ENCODE results near the gene TRIM8. TPM values are rescaled to one million over a fixed set of nuclear protein-coding genes. Genes with fewer than 3 reads are reported as not detected.

The TRIM8 gene, protein sequence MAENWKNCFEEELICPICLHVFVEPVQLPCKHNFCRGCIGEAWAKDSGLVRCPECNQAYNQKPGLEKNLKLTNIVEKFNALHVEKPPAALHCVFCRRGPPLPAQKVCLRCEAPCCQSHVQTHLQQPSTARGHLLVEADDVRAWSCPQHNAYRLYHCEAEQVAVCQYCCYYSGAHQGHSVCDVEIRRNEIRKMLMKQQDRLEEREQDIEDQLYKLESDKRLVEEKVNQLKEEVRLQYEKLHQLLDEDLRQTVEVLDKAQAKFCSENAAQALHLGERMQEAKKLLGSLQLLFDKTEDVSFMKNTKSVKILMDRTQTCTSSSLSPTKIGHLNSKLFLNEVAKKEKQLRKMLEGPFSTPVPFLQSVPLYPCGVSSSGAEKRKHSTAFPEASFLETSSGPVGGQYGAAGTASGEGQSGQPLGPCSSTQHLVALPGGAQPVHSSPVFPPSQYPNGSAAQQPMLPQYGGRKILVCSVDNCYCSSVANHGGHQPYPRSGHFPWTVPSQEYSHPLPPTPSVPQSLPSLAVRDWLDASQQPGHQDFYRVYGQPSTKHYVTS
- total RNA-seq = 148 and 160 TPM in 2 replicates

DNA sequence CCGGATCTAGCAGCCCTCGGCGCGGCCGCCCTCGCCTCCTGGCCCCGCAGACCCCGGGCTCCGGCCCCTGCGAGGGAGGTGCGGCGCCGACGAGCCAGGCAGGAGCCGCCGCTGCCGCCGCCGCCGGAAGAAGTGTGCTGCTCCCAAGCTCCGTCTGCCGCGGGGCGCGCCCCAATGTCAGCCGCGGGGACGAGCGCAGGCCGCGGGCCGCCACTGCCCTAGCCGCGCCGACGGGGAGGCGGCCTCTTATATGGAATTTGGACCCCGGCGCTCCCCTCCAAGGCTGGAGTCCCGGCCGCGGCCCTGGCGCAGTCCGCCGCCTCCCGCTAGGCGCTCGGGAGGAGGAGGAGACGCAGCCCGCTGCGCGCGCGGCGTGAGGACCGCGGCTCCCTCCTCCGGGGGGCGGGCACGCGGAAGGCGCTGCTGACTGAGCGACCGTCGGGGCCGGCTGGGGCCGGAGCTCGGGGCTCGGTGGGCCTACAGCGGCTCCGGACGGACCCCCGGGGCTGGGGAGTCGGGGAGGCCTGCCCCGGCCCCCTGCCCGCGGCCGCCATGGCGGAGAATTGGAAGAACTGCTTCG, at the start of gene TRIM8:
Gene TRIM8 (plus strand): TSS at position 414 of the 580 bp plus-strand sequence. CDS start 139 bp downstream, at position 553.

Other genes starting within 250 kb of the TRIM8 start
- gene NFKB2, start 248.8 kb upstream of the TRIM8 start, total RNA-seq = 17.5 and 18.5 TPM in 2 replicates
- gene PSD, start 225.7 kb upstream of the TRIM8 start, total RNA-seq = 1.8 and 2.1 TPM in 2 replicates
- 5.7 and 6.9 TPM in 2 replicates for gene FBXL15, start 223.6 kb upstream of the TRIM8 start, total RNA-seq
- gene CUEDC2, start 211.9 kb upstream of the TRIM8 start, total RNA-seq = 48.1 and 51.6 TPM in 2 replicates
- not detected in 2 replicates for gene C10orf95, start 192.9 kb upstream of the TRIM8 start, total RNA-seq
- 102 and 119 TPM in 2 replicates for gene ACTR1A, start 141.8 kb upstream of the TRIM8 start, total RNA-seq
- 6.9 and 8.1 TPM in 2 replicates for gene SUFU, start 140.5 kb upstream of the TRIM8 start, total RNA-seq
- 6.3 and 7.8 TPM in 2 replicates for gene ARL3, start 69.9 kb downstream of the TRIM8 start, total RNA-seq
- 2.7 and 5.4 TPM in 2 replicates for gene SFXN2, start 70.2 kb downstream of the TRIM8 start, total RNA-seq
- gene WBP1L, start 99.5 kb downstream of the TRIM8 start, total RNA-seq = 121 and 137 TPM in 2 replicates
- not detected in 2 replicates for gene CYP17A1, start 192.9 kb downstream of the TRIM8 start, total RNA-seq
- 27.7 and 30.2 TPM in 2 replicates for gene BORCS7, start 209.8 kb downstream of the TRIM8 start, total RNA-seq
- gene AS3MT, start 225.0 kb downstream of the TRIM8 start, total RNA-seq = 10.2 and 12.2 TPM in 2 replicates

Measured in articular chondrocyte of knee joint (primary cell).